Nucleus accumbens (tissue), 56 donors: Measurements from ENCODE around the gene GDPD2.

Experiments
- DNase-seq, 56 donors: peaks; one replicate each; lab custom pipeline; 2025; lab: John Stamatoyannopoulos, UW

Gene GDPD2

GRCh38 chrX:70468709-70469108, 45.6 kb downstream of the GDPD2 start:
- no peak for DNase-seq

- DNase-seq: no peak
Observed at GRCh38 chrX:70470850-70471289, 47.8 kb downstream of the GDPD2 start.

DNA sequence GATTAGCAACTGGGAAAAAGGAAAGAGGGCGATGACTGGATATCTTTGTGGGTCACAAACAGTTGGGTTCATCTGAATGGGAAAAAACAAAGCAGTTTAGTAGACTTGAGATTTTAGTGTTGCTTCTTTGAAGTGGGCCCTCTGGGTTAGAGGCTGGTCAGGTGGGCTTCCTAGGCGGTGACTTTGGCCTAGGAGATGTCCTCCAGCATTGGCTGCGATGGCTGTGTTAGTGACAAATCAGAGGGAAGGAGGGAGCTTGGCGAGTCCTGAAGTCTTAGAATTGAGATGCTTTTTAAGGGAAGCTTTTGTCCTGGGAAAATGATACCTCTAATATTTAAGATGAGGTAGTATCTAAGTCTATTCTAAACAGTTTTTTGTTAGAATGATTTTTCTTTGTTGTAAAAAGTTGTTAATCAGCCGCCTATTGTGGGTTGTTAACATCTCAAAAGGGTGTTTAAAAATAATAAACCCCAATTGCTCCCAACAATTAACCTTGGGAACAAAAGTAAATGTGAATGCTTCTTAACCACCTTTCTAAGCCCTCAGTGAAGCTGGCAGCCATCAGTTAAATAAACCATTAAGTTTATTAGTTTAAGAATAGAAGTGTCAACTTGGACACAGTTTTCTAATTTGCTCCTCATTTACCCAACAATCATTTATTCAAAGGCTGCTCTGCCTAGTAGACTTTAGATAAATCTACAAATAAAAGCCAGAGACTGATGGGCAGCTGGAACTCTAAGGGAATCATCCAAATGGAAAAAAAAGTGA, 53.2 kb downstream of the GDPD2 start:
- DNase-seq: no peak

DNA sequence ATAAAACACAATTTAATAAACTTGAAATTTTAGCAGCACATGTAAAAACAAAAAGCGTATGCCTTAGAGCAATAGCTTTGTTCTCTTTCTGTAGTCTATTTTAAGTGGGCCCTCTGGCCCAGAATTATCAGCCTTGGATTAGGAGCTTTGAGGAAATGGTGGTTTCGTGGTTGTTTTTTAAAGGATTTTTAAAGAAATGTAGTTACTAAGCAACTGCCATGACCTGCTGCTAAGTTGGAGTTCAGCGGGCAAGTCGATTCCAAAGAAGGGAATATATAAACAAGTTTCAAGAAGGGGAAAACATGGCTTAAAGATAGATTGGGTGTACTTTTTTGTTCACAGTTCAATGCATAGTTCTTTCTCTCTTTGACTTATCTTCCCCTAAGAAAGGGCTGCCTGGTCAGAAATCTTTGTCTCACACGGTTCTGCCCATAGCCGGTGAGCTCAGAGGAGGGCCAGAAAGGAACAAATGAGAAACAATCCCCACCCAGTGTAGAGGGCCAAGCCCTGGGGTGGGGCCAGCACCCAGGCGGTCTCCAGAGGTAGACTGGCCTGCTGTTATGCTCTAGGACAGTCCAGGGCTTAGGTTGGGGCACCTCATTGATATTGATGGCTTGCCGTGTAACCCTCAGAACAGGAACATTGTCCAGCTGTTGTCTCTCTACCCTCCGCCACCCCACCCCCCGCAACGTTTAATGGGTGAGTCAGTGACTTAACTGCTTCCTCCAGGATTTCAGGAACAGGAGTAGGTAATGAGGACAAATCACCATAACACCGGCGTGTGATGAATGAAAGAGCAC, 54.0 kb downstream of the GDPD2 start:
- no peak for DNase-seq

GRCh38 chrX:70477734-70478075, 54.6 kb downstream of the GDPD2 start:
- DNase-seq: no peak

DNA sequence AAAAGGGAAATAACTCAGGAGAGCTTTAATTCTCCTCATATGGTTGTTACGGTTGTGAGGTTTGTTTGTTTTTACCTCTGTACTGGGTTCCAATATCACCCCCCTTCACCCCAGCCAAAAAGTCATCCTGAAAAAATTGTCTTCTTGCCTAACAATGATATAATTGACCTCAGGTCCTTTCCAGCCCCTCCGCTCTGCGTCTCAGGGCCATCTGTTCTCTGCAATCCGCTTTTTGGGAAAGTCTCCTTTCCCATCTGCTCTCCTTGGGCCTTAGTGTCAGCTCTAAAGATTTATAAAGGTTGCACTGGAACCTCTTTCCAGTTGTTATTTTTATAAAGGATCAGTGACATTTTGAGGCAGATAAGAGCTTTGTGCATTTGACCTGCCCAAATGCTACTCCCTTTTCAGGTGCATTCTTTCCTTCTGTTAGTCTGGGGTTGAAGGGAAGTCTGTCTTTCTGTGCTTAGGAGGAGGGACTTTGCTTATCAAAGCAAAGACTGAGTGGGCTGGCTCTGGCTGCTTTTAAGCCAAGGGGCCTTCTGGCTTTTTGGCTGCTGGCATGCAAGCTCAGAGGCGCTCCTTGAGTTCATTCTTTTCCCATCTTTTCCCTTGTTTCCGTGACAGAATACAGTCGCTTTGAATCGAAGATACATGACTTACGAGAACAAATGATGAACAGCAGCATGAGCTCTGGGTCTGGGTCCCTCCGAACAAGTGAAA, 55.6 kb downstream of the GDPD2 start:
- DNase-seq: no peak

GRCh38 chrX:70479247-70479921, 56.3 kb downstream of the GDPD2 start:
- DNase-seq: no peak

- DNase-seq: no peak
Observed at GRCh38 chrX:70479922-70480659, 57.0 kb downstream of the GDPD2 start.

DNA sequence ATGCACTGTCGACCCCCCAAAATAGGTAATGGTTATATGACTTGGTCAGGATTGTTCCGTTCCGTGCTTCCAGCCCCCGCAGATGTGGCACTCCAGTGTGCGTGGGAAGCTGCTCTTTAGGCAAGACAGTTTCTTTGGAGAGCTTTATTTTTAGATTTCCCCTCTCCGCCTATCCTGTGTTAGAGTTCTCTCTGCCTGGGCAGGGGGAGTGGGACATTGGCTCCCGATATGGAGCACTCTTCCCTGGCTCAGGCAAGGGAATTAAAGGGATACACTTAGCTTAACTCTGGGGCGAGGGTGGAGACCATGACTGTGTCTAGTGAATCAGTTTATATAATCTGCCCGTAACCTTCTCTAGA, 57.5 kb downstream of the GDPD2 start:
- peak in 17 of 56 donors; percentile 0 to 48 (median 7) for DNase-seq

DNA sequence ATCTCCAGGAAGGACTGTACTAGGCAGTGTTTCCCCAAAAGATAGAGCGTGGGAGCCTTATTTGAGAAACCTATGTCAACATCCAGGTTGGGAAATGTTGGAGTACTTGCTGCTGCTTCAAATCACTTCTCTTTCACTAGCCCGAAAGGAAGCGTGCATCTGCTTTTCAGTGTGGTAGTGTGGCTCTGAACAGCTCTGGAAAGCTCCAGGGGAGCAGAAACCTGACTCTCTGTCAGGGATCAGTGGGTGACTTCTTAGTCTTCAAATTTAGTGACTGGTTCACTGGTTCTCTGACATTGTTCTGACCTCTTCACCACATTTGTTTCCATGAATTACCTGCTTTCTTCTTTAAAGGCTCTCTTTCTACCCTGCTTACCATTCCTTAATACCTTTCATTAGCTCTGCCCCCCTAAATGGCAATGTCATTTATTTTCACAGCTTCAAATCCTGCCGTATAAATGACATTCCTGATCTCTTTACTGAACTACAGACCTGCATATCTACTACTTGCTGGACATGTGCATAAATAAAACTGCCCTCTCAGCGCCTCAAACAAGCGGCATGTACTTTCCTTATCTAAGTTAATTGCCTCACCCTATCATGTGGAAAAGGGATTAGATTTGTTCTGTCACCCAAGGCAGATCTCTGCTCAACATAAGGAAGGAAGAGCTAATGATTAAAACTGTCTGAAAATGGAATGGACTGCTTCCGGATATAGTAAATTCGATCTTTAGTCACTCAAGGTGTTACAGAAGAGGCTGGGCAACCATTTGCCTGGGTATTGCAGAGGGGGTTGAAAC, 58.6 kb downstream of the GDPD2 start:
- peak in 1 of 56 donors; percentile 1 for DNase-seq

DNA sequence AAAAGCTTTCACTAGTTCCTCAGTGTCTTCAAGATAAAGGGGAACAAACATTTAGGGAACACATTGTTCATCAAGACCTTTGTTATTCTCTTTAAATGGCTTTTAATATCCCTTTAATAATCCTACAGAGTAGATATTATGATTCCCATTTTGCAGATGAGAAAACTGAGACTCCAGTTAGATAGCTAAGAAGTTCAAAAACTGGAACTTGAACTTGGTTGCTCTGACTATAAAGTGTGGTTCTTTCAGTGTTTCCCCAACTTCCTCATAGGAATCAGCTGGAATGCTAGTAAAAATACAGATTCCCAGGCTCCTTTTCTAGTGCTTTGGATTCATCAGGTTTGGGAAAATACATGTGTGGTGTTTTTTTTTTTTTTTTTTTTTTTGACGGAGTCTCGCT, 59.2 kb downstream of the GDPD2 start:
- DNase-seq: no peak
